Measurements from ENCODE around the gene DKK2.
"Not testable (repeated sequence)": the region's sequence is repeated elsewhere in the genome, so short reads cannot be mapped to it uniquely, and the experiment has no call there.

DKK2 gene

GRCh38 chr4:106909486-106910188 lies 126.5 kb downstream of the DKK2 start:
- DNase-seq (ENCODE audit: low read depth) = no peak

- not testable (repeated sequence) for DNase-seq (ENCODE audit: low read depth)
Observed at GRCh38 chr4:106908049-106908448, 128.1 kb downstream of the DKK2 start.

GRCh38 chr4:106907216-106907615 lies 128.9 kb downstream of the DKK2 start:
- DNase-seq (ENCODE audit: low read depth) = no peak

GRCh38 chr4:106906728-106907127 lies 129.4 kb downstream of the DKK2 start:
- DNase-seq (ENCODE audit: low read depth) = no peak

- DNase-seq (ENCODE audit: low read depth) = no peak
Observed at GRCh38 chr4:106898621-106899230, 137.4 kb downstream of the DKK2 start.

- no peak for DNase-seq (ENCODE audit: low read depth)
Observed at GRCh38 chr4:106893903-106894302, 142.2 kb downstream of the DKK2 start.

- no peak for DNase-seq (ENCODE audit: low read depth)
Observed at GRCh38 chr4:106893395-106893881, 142.7 kb downstream of the DKK2 start.

- DNase-seq (ENCODE audit: low read depth) = no peak
Observed at GRCh38 chr4:106892786-106893185, 143.3 kb downstream of the DKK2 start.

- DNase-seq (ENCODE audit: low read depth) = no peak
Observed at GRCh38 chr4:106875340-106875739, 160.8 kb downstream of the DKK2 start.
